Measurements from ENCODE around the gene PGAP3.
"Not testable (repeated sequence)": the region's sequence is repeated elsewhere in the genome, so short reads cannot be mapped to it uniquely, and the experiment has no call there.

PGAP3 gene, protein sequence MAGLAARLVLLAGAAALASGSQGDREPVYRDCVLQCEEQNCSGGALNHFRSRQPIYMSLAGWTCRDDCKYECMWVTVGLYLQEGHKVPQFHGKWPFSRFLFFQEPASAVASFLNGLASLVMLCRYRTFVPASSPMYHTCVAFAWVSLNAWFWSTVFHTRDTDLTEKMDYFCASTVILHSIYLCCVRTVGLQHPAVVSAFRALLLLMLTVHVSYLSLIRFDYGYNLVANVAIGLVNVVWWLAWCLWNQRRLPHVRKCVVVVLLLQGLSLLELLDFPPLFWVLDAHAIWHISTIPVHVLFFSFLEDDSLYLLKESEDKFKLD

DNA sequence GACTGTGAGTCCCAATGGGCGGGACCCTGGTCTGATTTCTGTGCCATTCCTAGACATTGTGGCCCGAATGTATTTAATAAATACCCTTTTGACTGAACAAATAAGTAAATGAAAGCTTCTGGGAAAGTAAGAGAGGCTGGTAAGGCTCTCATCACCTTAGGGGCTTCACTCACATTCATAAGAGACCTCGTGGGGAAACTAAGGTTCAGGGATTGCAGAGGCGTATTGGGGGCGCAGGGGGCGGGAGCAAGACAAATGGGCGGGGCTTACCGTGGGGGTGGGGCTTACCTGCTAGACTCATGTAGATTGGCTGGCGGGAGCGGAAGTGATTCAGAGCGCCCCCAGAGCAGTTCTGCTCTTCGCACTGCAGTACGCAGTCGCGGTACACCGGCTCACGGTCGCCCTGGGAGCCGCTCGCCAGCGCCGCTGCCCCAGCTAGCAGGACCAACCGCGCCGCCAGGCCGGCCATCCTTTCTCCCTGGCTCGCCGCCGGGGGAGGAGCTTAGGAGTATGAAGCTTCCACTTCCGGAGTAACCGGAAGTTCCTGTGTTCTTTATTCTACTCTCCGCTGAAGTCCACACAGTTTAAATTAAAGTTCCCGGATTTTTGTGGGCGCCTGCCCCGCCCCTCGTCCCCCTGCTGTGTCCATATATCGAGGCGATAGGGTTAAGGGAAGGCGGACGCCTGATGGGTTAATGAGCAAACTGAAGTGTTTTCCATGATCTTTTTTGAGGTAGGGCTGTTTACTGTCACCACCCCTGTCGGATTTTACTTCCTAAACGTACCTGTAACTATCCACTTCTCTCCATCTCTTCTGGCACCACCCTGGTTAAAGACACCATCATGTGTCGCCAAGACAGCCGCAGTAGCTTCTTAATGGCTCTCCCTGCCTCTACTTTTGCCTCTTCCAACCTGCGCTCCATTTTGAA lies at the start of gene PGAP3:
TSS of gene PGAP3 (minus strand) at position 512 of the 929 bp plus-strand sequence. CDS start at position 469, 43 bp downstream.
- peak; percentile 95 for DNase-seq

DNA sequence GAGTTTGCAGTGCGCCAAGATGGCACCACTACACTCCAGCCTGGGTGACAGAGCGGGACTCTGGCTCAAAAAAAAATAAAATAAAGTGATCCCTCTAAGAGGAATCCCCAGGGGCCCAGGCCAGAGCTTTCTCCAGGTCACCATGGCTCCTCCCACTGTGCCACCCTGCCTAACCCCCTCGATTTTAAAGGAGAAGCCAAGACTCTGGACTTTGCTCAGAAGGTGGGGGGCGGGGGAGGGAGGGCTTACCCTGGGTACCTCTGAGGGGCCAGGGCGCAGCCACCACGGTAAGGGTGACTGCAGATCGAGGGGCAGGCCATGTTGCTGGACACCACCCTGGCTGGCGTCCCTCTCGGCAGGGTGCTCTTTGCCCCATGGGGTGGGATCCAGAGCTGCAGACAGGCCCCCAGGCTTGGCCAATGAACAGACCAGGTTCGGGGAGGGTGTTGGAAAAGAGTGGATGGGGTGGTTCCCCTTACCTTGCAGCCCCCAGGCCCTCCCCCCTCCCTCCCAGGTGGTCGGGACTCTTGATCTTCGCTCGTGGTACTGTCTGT lies 49.4 kb upstream of the PGAP3 start:
- no peak for DNase-seq

DNA sequence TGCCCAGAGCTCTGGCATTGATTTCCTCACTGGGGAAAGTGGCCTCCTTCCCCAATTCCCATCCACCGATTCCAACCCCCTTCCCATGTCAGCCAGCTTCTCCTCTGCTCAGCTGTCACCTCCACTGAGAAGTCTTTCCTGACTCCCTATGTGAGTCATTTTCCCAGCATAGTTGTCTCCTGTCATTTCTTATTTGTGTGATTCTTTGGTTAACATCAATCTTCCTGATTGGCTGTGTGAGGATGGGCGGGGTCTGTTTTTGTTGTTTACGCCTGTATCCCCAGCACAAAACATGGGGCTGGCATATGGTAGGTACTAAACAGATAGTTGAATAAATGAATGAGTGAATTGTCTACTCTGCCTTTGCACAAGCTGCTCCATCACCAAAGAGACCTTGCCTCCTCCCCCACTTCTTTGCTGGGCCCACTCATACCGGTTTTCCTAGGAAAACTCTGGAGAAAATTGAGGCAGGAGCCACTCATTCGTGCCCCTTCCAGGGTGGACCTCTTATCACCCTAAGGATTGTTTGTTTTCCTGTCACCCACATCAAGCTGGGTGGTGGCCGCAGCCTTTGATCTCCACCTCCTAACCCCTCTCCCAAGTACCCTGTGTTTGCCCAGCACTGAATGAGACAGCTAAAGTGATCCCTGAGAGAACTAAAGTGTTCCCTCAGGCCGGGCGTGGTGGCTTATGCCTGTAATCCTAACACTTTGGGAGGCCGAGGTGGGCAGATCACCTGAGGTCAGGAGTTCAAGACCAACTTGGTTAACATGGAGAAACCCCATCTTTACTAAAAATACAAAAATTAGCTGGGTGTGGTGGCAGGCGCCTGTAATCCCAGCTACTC lies 48.7 kb upstream of the PGAP3 start:
- no peak for DNase-seq

DNA sequence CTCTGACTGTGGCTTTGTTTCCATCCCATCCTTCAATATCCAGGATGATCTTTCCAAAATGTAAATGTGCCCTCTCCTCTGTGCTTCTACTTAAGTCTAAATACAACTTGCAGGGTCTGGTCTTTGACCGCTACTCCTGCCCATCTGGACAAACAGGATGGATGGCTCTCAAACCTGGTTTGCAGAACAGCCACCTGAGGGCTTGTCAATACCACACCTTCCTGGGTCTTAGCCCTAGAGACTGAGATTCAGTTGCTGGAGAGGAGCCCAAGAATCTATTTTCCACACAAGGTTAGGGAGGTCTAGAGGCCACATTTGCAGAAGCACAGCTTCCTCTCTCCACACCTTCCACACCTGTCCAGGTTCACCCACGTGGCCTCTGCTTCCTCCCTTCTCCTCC lies 48.0 kb upstream of the PGAP3 start:
- DNase-seq: no peak

DNA sequence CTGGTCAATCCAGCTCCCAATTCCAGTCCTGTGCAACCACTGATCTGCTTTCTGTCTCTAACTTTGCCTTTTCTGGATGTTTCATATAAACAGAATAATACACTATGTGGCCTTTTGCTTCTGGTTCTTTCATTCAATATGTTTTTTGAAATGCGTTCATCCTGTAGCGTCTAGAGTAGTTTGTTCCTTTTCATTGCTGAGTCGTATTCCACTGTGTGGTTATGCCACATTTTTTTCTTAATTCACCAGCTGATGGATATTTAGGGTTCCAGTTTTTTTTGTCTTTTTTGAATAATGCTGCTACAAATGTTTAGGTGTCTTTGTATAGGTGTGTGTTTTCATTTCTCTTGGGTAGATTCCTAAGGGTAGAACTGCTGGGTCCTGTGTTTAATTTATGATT lies 44.7 kb upstream of the PGAP3 start:
- no peak for DNase-seq

DNA sequence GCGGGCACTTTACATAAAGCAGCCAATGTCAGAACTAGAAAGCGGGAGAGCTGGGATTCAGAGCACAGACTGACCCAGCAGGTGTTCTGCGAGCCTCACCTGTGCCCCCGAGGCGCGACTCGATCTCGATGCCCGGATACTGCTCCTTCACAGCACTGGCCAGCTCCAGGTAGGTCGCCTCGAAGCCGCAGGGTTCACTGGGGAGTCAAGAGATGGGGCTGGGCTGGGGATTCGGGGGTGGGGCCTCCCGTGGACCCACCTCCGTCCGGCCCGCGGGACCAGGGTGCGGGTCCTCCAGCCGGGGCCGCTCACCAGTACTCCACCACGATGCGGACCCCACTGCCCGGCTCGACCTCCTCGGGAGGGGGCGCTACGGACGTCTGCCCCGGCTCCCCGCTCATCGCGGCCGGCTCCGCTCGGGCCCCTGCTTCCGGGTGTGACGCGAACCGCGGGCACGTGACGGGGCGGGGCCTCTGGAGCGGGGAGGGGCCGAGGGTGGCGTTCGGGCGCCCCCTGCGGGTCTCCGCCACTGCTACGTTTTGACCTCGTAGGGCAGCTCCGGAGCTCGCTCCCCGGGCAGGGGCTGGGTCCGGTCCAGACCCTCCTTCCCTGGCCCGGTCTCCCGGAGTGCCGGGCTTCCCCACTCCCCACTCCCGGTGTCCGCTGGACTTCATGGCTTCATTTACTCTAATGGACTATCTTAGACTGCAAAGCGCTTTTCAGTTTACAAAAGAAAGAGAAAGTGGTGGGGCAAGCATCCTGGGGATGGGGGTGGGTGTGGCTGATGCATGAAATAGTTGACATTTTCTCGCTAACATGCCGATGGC lies 42.5 kb upstream of the PGAP3 start, which contains the start of gene MIEN1:
TSS of gene MIEN1 (minus strand) at position 438 of the 827 bp plus-strand sequence. CDS start at position 401, 37 bp downstream.
- DNase-seq: peak; percentile 47

DNA sequence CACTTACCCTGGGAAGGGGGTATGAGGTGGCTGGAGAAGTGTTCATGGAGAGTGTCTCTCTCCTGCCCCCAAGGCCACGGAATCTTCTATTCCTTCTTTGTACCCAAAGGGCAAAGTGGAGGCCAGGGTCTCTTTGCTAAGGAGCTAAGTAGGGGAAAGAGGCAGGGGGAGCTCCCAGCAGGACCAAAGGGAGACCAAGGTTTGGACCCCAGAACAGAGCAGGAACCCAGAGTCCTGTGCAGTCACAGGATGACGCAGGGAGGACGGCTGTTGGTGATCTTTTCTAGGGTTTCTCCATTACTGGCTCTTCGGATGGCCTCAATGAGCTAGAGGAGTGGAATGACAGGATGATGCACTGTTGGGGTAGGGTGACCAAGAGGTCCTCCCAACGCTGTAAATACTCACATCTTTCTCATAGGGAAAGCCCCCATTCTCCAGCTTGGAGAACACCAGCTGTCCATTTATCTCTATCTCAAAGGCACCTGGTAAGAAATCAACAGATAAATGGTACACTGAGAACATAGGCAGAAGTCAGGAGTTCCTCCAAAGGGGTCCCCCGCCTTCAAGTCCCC lies 41.5 kb upstream of the PGAP3 start:
- no peak for DNase-seq

DNA sequence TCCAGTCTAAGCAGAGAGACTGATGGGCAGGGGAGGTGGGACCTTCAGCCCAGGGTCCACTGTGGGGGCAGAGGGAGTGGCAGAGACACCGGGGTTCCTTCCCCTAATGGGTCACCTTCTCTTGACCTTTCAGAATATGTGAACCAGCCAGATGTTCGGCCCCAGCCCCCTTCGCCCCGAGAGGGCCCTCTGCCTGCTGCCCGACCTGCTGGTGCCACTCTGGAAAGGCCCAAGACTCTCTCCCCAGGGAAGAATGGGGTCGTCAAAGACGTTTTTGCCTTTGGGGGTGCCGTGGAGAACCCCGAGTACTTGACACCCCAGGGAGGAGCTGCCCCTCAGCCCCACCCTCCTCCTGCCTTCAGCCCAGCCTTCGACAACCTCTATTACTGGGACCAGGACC lies 39.7 kb upstream of the PGAP3 start:
- no peak for DNase-seq

DNA sequence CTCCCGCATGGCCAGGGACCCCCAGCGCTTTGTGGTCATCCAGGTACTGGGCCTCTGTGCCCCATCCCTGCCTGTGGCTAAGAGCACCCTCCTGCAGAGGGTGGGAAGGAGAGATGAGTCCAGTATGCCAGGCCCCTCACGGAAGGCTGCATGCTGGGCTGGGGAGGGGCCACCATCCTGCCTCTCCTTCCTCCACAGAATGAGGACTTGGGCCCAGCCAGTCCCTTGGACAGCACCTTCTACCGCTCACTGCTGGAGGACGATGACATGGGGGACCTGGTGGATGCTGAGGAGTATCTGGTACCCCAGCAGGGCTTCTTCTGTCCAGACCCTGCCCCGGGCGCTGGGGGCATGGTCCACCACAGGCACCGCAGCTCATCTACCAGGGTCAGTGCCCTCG lies 38.8 kb upstream of the PGAP3 start:
- no peak for DNase-seq

DNA sequence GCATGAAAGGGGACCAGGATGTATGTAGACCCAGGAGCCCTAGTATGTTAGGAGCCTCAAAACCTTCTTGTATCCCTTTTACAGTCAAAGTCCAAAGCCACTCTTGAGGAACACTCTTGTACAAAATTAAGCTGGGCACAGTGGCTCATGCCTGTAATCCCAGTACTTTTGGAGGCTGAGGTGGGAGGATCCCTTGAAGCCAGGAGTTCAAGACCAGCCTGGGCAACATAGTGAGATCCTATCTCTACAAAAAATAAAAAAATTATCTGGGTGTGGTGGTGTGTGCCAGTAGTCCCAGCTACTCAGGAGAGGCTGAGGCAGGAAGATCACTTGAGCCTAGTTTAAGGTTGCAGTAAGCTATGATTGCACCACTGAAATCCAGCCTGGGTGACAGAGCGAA lies 38.1 kb upstream of the PGAP3 start:
- not testable (repeated sequence) for DNase-seq

DNA sequence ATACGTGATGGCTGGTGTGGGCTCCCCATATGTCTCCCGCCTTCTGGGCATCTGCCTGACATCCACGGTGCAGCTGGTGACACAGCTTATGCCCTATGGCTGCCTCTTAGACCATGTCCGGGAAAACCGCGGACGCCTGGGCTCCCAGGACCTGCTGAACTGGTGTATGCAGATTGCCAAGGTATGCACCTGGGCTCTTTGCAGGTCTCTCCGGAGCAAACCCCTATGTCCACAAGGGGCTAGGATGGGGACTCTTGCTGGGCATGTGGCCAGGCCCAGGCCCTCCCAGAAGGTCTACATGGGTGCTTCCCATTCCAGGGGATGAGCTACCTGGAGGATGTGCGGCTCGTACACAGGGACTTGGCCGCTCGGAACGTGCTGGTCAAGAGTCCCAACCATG lies 36.9 kb upstream of the PGAP3 start:
- no peak for DNase-seq

DNA sequence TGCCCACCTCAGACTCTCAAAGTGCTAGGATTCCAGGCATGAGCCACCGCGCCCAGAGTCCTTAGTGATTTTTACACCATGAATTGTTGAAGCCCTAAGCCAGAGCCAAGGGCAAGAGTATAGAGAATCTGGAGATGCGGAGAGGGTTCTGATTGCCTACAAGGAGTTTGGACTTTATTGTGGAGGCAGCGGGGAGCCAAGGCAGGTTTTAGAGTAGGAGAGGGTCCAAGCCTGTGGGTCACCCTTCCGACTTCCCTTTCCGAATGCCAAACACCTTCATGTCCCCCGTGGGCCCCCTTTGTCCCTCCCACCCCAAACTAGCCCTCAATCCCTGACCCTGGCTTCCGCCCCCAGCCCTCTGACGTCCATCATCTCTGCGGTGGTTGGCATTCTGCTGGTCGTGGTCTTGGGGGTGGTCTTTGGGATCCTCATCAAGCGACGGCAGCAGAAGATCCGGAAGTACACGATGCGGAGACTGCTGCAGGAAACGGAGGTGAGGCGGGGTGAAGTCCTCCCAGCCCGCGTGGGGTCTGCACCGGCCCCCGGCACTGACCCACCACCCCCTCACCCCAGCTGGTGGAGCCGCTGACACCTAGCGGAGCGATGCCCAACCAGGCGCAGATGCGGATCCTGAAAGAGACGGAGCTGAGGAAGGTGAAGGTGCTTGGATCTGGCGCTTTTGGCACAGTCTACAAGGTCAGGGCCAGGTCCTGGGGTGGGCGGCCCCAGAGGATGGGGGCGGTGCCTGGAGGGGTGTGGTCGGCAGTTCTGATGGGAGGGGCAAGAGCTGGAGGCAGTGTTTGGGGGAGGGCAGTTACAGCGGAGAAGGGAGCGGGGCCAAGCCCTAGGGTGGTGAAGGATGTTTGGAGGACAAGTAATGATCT lies 35.4 kb upstream of the PGAP3 start:
- no peak for DNase-seq

DNA sequence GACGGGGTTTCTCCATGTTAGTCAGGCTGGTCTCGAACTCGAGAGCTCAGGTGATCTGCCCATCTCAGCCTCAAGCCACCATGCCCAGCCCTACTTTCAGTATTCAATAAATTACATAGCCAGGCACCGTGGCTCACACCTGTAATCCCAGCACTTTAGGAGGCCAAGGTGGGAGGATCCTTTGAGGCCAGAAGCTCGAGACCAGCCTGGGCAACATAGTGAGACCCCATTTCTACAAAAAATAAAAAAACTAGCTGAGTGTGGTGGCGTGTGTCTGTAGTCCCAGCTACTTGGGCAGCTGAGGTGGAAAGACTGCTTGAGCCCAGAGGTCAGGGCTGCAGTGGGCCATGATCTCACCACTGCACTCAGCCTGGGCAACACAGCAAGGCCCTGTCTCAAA lies 34.2 kb upstream of the PGAP3 start:
- no peak for DNase-seq

DNA sequence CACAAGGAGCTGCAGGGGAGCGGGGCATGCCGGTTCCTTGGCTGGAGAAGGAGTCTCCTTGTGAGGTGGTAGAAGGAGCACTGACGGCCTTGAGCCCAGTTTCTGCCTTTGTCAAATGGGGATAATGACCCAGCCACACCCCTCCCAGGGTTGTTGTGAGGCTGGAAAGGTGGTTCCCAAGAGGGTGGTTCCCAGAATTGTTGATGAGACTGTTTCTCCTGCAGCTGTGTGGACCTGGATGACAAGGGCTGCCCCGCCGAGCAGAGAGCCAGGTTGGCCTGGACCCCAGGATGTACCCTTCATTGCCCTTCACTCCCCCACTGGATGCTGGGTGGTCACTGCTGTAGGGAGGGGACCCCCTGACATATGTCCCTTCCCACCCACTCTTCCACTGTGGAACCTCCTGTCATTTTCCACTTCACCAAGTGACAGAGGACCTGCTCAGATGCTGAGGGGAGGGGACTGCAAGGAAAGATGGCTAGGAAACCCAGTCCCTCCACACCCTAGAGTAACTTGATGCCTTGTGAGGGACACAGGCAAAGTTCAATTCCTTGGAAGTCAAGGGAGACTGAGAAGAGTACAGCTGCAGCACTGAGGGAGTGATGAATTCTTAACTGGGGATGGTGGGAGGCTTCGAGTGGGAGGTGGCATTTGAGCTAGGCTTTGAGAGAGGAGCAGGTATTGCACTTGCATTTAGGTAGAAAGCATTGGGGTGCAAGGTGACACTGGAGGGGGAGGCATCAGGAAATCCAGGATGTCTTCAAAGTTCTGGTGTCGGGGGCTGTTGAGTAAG lies 31.9 kb upstream of the PGAP3 start:
- no peak for DNase-seq

DNA sequence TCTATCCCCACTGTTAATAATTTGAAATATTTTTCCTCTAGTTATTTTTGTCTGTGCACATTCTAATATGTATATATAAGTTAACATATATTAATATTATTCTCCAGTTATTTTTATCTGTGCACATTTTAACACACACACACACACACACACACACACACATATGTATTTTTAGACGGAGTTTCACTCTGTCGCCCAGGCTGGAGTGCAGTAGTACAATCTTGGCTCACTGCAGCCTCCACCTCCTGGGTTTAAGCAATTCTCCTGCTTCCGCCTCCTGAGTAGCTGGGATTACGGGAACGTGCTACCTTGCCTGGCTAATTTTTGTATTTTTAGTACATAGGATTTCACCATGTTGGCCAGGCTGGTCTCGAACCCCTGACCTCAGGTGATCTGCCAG lies 29.8 kb upstream of the PGAP3 start:
- DNase-seq: no peak

DNA sequence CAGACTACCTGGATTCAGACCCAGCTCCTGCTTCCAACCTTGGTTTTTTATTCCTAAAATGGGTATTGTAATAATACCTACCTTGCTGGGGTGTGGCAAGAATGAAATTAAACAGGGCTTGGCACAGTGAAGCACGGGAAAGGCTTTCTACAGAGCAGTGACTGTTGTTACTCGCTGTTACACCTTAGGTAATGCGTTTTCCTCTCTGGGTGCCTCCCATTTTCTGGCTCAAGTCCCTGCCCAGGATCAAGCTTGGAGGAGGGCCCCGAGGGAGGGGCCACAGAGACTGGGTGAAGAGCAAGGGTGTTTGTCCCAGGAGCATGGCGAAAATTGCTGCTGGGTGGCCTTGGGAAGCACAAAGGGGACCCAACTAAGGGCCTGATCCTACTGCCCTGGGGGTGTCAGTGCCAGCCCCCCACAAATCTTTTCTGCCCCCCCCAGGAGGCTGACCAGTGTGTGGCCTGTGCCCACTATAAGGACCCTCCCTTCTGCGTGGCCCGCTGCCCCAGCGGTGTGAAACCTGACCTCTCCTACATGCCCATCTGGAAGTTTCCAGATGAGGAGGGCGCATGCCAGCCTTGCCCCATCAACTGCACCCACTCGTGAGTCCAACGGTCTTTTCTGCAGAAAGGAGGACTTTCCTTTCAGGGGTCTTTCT lies 29.2 kb upstream of the PGAP3 start:
- DNase-seq: no peak

DNA sequence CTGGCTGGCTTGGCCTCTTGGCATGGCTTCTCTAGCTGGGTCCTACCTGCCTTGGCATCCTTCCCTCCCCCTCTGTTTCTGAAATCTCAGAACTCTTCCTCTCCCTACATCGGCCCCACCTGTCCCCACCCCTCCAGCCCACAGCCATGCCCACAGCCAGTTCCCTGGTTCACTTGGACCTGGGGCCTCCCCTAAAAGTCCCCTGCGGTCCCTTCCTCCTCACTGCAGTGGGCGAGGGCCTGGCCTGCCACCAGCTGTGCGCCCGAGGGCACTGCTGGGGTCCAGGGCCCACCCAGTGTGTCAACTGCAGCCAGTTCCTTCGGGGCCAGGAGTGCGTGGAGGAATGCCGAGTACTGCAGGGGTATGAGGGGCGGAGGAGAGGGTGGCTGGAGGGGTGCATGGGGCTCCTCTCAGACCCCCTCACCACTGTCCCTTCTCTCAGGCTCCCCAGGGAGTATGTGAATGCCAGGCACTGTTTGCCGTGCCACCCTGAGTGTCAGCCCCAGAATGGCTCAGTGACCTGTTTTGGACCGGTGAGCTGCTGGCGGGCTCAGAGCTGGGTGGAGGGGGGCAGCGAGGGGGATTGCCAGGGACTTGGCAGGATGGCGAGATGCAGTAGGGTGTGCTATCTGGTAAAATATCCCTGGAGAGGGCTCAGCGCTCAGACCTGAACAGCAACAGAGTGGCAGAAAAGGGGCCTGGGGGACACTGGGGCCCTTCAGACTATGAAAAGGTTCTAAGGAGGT lies 28.4 kb upstream of the PGAP3 start:
- no peak for DNase-seq

DNA sequence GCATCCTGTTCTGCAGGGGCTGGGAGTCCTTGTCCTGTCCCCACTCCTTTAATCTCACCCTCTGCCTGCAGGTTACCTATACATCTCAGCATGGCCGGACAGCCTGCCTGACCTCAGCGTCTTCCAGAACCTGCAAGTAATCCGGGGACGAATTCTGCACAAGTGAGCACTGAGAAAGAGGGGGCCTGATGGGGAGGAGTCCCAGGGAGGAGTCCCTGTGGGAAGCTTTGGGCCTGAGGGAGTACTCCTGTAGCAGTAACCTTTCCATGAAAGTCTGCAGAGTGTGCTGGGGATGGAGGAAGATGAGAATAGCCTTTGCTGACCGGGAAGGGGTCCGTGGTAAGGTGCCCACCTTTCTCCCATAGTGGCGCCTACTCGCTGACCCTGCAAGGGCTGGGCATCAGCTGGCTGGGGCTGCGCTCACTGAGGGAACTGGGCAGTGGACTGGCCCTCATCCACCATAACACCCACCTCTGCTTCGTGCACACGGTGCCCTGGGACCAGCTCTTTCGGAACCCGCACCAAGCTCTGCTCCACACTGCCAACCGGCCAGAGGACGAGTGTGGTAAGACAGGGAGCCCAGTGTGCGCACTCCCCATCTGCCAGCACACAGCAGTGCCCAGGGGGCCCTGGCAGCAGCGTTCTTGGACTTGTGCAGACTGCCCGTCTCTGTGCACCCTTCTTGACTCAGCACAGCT lies 27.7 kb upstream of the PGAP3 start:
- DNase-seq: no peak

Measured in NCI-H1417 treated with DMSO at 0.1 percent for 48 hours (cell line).